22Rv1 (cell line): ENCODE data around the gene CD44.

ENCODE experiments used
- H3K27ac ChIP-seq: fragments of 450-650 bp; 2 replicates; pipeline ENCODE4 v1.5.1; 2017
- ZFX ChIP-seq: fragments of 450-650 bp; IDR thresholded peaks from 2 replicates; pipeline ENCODE4 v1.6.1; 2017; ENCODE audit warnings: antibody characterized with exemption, borderline replicate concordance
- TF ChIP-seq, protein P1 (sequence below): fragments of 450-650 bp; IDR thresholded peaks from 2 replicates; pipeline ENCODE4 v1.5.1; 2017; ENCODE audit warnings: mild to moderate bottlenecking

CD44 gene

DNA sequence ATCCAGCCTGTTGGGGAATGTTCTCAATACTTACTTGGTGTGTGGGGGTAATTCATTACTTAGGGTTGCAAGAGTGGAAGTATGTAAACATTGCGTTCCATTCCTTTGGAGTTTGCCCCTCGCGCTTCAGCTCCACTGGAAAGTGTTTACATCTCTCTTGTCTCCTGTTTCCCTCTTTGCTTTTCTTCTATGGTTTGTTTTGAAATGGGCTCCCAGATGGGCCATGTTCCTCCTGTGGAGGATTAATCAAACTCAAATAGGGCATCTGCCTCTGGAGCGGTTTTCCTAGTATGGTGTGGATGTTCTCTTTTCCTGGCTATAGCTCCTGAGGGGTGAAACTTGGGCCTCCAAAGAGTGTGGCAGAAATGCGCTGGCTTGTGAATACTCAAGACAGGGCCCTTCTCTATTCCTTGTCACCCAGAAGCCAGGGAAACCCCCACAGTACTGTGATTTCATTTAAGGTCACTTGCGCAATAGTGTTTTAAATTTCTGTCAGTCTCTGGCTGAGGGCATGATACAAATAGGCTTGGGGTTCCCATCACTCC is 51.9 kb downstream of the CD44 start:
- H3K27ac ChIP-seq, result no peak overlapping the region

DNA sequence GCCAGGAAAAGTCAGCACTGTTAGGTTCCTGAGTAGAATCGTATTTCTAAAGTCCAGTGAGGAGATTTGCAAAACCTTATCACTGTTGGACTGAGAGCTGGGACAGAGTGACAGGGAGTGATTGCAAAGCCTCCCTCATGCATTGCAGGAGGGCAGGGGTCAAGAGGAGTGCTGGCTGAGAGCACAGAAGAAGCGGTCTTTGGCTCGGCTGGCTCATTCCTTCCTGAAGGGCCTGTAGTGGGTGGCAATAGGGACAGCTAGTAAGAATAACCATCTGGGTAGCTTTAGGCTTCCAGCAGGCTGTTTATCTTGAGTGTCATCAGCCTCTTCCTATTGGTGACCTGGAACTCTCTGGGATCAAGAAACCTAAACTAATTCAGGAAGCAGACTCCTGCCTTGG is 53.4 kb downstream of the CD44 start:
- no peak overlapping the region for H3K27ac ChIP-seq
- no peak for TF ChIP-seq ZFX
- TF ChIP-seq, protein P1, sequence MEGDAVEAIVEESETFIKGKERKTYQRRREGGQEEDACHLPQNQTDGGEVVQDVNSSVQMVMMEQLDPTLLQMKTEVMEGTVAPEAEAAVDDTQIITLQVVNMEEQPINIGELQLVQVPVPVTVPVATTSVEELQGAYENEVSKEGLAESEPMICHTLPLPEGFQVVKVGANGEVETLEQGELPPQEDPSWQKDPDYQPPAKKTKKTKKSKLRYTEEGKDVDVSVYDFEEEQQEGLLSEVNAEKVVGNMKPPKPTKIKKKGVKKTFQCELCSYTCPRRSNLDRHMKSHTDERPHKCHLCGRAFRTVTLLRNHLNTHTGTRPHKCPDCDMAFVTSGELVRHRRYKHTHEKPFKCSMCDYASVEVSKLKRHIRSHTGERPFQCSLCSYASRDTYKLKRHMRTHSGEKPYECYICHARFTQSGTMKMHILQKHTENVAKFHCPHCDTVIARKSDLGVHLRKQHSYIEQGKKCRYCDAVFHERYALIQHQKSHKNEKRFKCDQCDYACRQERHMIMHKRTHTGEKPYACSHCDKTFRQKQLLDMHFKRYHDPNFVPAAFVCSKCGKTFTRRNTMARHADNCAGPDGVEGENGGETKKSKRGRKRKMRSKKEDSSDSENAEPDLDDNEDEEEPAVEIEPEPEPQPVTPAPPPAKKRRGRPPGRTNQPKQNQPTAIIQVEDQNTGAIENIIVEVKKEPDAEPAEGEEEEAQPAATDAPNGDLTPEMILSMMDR, result no peak

More for the DNA sequence above, 51.9 kb downstream of the CD44 start:
- TF ChIP-seq, protein P1, result no peak
- no peak for TF ChIP-seq ZFX

DNA sequence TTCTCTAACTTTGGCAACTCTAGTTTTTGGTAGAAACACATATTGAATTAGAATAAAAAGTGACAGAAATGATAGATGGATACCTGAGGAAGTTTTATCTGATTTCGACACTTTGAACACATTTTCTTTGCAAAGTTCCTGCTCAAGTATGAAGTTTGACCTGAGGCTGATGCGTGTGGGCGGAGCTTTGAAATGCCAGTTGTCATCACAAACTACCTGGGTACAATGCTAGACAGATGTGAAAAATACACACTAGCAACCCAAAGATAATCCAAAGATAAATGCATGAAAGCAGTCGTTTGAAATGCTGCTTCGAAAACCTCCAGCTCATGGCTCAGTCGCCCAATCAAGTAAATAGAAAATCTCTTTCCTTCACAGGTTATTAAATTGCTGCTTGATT is 54.8 kb downstream of the CD44 start:
- H3K27ac ChIP-seq, result no peak overlapping the region
- no peak for TF ChIP-seq ZFX
- TF ChIP-seq, protein P1, result no peak

DNA sequence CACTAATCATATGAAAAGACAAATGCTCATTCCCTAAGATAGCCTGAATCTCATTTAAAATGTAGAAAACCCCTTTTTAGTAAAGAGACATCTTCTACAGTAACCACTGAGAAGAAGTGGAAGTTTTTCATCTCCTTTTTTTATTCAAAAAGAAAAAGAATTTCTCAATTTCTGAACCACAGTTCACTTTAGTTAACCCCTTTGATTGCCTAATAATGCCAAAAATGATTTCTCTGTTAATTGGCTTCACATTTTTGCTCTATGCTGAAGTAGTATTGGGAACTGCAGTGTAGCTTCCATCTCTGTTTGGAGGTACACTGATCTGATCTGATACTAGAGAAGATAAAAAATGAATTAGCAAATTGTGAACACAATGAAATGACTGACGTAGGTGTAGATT is 58.3 kb downstream of the CD44 start:
- no peak overlapping the region for H3K27ac ChIP-seq
- TF ChIP-seq, protein P1, result no peak
- no peak for TF ChIP-seq ZFX

DNA sequence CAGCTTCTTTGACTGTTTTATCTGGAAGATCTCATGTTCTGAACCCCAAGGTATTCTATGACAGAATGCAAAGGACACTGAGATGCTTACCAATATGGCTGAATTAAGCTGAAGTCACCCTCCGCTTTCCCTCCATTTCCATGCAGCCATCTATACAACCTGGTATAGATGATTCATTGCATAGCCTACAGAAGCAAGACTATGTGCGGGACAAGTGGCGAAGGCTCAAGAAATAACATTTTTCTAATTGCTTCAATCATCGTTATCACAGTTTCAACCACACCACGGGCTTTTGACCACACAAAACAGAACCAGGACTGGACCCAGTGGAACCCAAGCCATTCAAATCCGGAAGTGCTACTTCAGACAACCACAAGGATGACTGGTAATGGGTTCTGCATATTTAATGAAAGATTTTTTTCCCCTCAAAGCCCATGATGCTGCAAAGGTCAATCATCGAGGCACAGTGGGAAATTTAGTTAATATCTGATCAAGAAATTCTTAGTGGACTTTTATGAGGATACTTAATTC is 61.9 kb downstream of the CD44 start:
- TF ChIP-seq ZFX, result no peak
- TF ChIP-seq, protein P1, result no peak
- H3K27ac ChIP-seq, result no peak overlapping the region

DNA sequence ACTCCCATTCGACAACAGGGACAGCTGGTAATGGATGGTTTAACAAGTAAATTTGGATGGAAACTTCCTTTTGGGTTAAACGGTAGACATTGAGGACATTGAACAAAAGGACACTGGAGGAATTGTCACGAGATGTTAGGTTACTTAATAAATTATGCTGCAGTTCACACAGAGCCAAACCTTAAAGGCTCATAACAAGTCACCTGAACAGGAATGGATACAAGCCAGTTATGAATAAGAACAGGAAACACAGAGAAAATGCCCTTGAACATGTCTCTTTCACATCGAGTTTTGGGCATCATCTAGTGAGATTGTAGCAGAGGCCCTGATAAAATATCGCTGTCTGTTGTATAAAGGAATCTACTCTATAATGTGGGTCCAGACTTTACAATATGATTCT is 65.6 kb downstream of the CD44 start:
- TF ChIP-seq, protein P1, result no peak
- no peak for TF ChIP-seq ZFX
- H3K27ac ChIP-seq, result no peak overlapping the region

DNA sequence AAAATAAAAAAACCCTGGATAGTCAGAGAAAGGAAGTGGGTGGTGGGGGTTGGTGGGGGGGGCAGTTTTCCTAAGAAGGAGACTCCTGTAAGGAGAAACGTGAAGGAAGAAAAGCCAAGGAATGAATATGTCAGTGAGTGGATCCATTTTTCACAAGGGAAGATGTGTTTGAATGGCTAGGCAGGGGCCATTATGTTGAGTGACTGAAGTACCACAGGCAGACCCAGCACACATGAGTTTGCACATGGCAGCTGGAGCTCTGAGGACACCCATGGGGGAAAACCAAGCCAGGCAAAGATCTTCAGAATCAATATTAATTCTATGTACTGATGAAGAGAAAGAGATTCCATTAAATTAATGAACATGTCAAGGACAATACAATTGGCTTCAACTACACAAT is 67.6 kb downstream of the CD44 start:
- H3K27ac ChIP-seq, result no peak overlapping the region

More for the DNA sequence above, 67.6 kb downstream of the CD44 start:
- TF ChIP-seq, protein P1, result no peak
- no peak for TF ChIP-seq ZFX
